Amygdala (tissue), 56 donors: ENCODE measurements around the gene FAM234B.

Experiments
- DNase-seq, 56 donors: peaks; one replicate each; lab custom pipeline; 2025; lab: John Stamatoyannopoulos, UW

Gene FAM234B

GRCh38 chr12:13104409-13104808 lies 60.2 kb downstream of the FAM234B start:
- no peak for DNase-seq

GRCh38 chr12:13105781-13106180 lies 61.6 kb downstream of the FAM234B start:
- DNase-seq: no peak

- no peak for DNase-seq
Observed at GRCh38 chr12:13106666-13107065, 62.5 kb downstream of the FAM234B start.

GRCh38 chr12:13112968-13113367 lies 68.8 kb downstream of the FAM234B start:
- no peak for DNase-seq

- DNase-seq: no peak
Observed at GRCh38 chr12:13114251-13115052, 70.3 kb downstream of the FAM234B start.

GRCh38 chr12:13116259-13116658 lies 72.1 kb downstream of the FAM234B start:
- DNase-seq: no peak

- DNase-seq: no peak
Observed at GRCh38 chr12:13117029-13117428, 72.8 kb downstream of the FAM234B start.

- DNase-seq: no peak
Observed at GRCh38 chr12:13119826-13120225, 75.6 kb downstream of the FAM234B start.

GRCh38 chr12:13120413-13120812 lies 76.2 kb downstream of the FAM234B start:
- DNase-seq: no peak

GRCh38 chr12:13121568-13121967 lies 77.4 kb downstream of the FAM234B start:
- DNase-seq: no peak

- DNase-seq: no peak
Observed at GRCh38 chr12:13124656-13125505, 80.7 kb downstream of the FAM234B start.

- DNase-seq: no peak
Observed at GRCh38 chr12:13125996-13126395, 81.8 kb downstream of the FAM234B start.

- no peak for DNase-seq
Observed at GRCh38 chr12:13126494-13126893, 82.3 kb downstream of the FAM234B start.

GRCh38 chr12:13127444-13127843 lies 83.3 kb downstream of the FAM234B start:
- DNase-seq: no peak

GRCh38 chr12:13128291-13128965 lies 84.2 kb downstream of the FAM234B start:
- DNase-seq: no peak

- no peak for DNase-seq
Observed at GRCh38 chr12:13130981-13131380, 86.8 kb downstream of the FAM234B start.
